ENCODE results near the gene MRPL34. TPM values are rescaled to one million over a fixed set of nuclear protein-coding genes. Genes with fewer than 3 reads are reported as not detected.

The MRPL34 gene
- total and polyA plus RNA-seq, 9 of the 15 experiments (the other 6 are each of a cell fraction or from before 2014, with no cell fraction given): 11.5 to 256 (median 72.5) TPM

GRCh38 chr19:17337675-17338432, 32.2 kb downstream of the MRPL34 start (continued):
- TF ChIP-seq ZBTB34 (CRISPR knock-in tag; IDR thresholded peaks at IDR 0.05): no peak
- TF ChIP-seq RUNX1 (IDR thresholded peaks at IDR 0.05; ENCODE audit: low read depth): no peak
- no peak for TF ChIP-seq ELF2 (CRISPR knock-in tag; IDR thresholded peaks at IDR 0.05)
- TF ChIP-seq KLF6 (CRISPR knock-in tag; IDR thresholded peaks at IDR 0.05; ENCODE audit: borderline replicate concordance): no peak; the same call in 1 of the 2 replicates
- peak; percentile 36 for TF ChIP-seq PCBP1 (IDR thresholded peaks at IDR 0.05; ENCODE audit: low read depth, low read length, poor library complexity, severe bottlenecking)
- TF ChIP-seq HNRNPLL (IDR thresholded peaks at IDR 0.05; ENCODE audit: low read depth, low read length, poor library complexity, severe bottlenecking): no peak
- TF ChIP-seq KLF1 (tag; IDR thresholded peaks at IDR 0.05): no peak
- TF ChIP-seq ETS1 (conservative IDR thresholded peaks at IDR 0.05; ENCODE audit: control insufficient read depth, low read depth, low read length): no peak; the same call in none of the 2 replicates
- peak; percentile 73 for TF ChIP-seq ZNF583 (CRISPR knock-in tag; IDR thresholded peaks at IDR 0.05)
- 0 out of 2 replicates have a peak, but pooled peaks have one; percentile 37 for TF ChIP-seq KLF13 (tag; IDR thresholded peaks at IDR 0.05; ENCODE audit: borderline replicate concordance, low read depth)
- no peak for TF ChIP-seq CEBPG (CRISPR knock-in tag; IDR thresholded peaks at IDR 0.05)
- no peak for TF ChIP-seq CEBPG (tag; conservative IDR thresholded peaks at IDR 0.05 in 1 of 2, IDR thresholded peaks at IDR 0.05 in 1 of 2)
- TF ChIP-seq SAP30 (IDR thresholded peaks at IDR 0.05; ENCODE audit: borderline replicate concordance, insufficient read depth, low read depth, low read length, poor library complexity, severe bottlenecking): peak; percentile 75
- peak; percentile 27 for TF ChIP-seq CCNT2 (IDR thresholded peaks at IDR 0.05; ENCODE audit: borderline replicate concordance, extremely low read depth, insufficient read length, low read depth, low read length)
- TF ChIP-seq BRD4 (IDR thresholded peaks at IDR 0.05): 0 out of 2 replicates have a peak, but pooled peaks have one; percentile 13
- no peak for TF ChIP-seq ZBTB9 (CRISPR knock-in tag; IDR thresholded peaks at IDR 0.05)
- TF ChIP-seq ZNF347 (CRISPR knock-in tag; IDR thresholded peaks at IDR 0.05; ENCODE audit: low read depth): no peak
- TF ChIP-seq ZNF444 (CRISPR knock-in tag; IDR thresholded peaks at IDR 0.05): no peak
- no peak for TF ChIP-seq THRA (IDR thresholded peaks at IDR 0.05)
- TF ChIP-seq ARHGAP35 (IDR thresholded peaks at IDR 0.05; ENCODE audit: partially characterized antibody): peak; percentile 15
- no peak for TF ChIP-seq SAFB (IDR thresholded peaks at IDR 0.05; ENCODE audit: borderline replicate concordance, low read depth, low read length)
- no peak for TF ChIP-seq CHCHD3 (CRISPR knock-in tag; IDR thresholded peaks at IDR 0.05)

Data from K562 (cell line).